AG09319 (cell line): Measurements from ENCODE around the gene LCA5L.

Source experiments
- DNase-seq: peaks from one replicate; pipeline ENCODE4 v3.0.0-alpha.2; 2010; ENCODE audit warnings: low read depth; ENCODE audit errors: extremely low read depth
- CTCF ChIP-seq: IDR thresholded peaks from 2 replicates; pipeline ENCODE4 v1.5.1; 2011; ENCODE audit warnings: low read depth, mild to moderate bottlenecking, inconsistent platforms, low read length, moderate library complexity

Gene LCA5L

GRCh38 chr21:39451332-39452206 lies 6.0 kb upstream of the LCA5L start, which contains the start of gene SH3BGR:
Gene SH3BGR, plus strand, starts transcription at chr21:39451970. Its CDS starts 127 bp downstream, at chr21:39452097.
- no peak for TF ChIP-seq CTCF
- DNase-seq, result no peak

- TF ChIP-seq CTCF, result no peak
Measured at GRCh38 chr21:39447264-39447663, 1.7 kb upstream of the LCA5L start.

GRCh38 chr21:39444421-39445180 lies 977 bp downstream of the LCA5L start:
- DNase-seq, result no peak
- TF ChIP-seq CTCF, result no peak

More at GRCh38 chr21:39447264-39447663, 1.7 kb upstream of the LCA5L start:
- no peak for DNase-seq

- DNase-seq, result no peak
- peak; percentile 81 for TF ChIP-seq CTCF
Measured at GRCh38 chr21:39441502-39442475, 3.8 kb downstream of the LCA5L start.

GRCh38 chr21:39439232-39439631 lies 6.3 kb downstream of the LCA5L start:
- no peak for TF ChIP-seq CTCF
- DNase-seq, result no peak

- no peak for TF ChIP-seq CTCF
- no peak for DNase-seq
Measured at GRCh38 chr21:39434950-39435349, 10.6 kb downstream of the LCA5L start.
